LNCaP clone FGC (cell line): ENCODE results near the gene CAST.

Experiments
- DNase-seq: peaks from one replicate; pipeline ENCODE4 v3.0.0-alpha.2; 2011; ENCODE audit warnings: low read depth
- H3K4me3 ChIP-seq: 2 replicates; pipeline ENCODE4 v1.5.1; 2011; ENCODE audit warnings: mild to moderate bottlenecking, low read depth, low read length, control low read depth
- TF ChIP-seq, protein P1 (sequence below): IDR thresholded peaks from 2 replicates; pipeline ENCODE4 v1.5.1; 2012; ENCODE audit warnings: mild to moderate bottlenecking; ENCODE audit not compliant: control insufficient read depth, insufficient read depth; ENCODE audit errors: extremely low read depth

CAST gene

DNA sequence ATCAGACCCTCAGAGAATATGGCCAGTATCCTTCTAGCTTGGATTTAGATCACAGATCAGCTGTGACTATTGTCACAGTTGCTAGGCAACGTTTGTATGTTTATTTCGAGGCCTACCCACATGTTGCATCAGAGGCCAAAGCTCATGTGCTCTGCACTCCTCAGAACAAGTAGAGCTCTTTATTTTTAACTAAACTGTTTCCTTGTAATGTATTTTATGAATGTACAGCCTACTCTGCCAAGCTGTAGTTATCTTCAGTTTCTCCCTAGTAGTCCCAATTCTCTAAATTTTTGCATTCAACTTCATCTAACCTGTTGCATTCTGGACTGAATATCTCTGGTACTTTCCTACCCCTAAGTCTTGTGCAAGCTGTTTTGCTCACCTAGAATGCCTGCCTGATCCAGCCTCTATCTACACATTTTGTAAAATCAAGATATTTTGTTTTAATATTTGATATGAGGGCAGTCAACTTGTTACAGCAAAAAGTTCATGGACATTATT lies 52.8 kb downstream of the CAST start:
- TF ChIP-seq, protein P1, sequence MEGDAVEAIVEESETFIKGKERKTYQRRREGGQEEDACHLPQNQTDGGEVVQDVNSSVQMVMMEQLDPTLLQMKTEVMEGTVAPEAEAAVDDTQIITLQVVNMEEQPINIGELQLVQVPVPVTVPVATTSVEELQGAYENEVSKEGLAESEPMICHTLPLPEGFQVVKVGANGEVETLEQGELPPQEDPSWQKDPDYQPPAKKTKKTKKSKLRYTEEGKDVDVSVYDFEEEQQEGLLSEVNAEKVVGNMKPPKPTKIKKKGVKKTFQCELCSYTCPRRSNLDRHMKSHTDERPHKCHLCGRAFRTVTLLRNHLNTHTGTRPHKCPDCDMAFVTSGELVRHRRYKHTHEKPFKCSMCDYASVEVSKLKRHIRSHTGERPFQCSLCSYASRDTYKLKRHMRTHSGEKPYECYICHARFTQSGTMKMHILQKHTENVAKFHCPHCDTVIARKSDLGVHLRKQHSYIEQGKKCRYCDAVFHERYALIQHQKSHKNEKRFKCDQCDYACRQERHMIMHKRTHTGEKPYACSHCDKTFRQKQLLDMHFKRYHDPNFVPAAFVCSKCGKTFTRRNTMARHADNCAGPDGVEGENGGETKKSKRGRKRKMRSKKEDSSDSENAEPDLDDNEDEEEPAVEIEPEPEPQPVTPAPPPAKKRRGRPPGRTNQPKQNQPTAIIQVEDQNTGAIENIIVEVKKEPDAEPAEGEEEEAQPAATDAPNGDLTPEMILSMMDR = no peak
- no peak overlapping the region for H3K4me3 ChIP-seq
- peak; percentile 54 for DNase-seq

DNA sequence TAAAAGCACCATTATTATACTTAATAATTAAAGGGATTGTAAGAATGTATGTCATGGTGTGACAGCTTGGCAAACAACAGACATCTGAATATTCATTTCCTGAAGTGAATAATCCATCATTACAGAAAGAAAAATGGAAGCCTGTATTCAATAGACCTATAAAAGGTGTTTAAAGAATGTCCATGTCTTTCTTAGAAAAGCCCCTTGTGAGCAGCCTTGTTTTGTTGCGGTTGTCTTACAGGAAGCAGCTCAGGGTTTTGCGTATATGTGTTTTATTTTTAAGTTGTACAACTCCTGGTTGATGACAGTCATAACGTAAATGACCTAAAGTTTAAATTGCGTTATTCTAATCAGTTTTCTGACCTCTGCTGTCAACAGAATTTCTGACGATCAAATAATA lies 53.8 kb downstream of the CAST start:
- no peak overlapping the region for H3K4me3 ChIP-seq
- TF ChIP-seq, protein P1 = no peak
- no peak for DNase-seq

DNA sequence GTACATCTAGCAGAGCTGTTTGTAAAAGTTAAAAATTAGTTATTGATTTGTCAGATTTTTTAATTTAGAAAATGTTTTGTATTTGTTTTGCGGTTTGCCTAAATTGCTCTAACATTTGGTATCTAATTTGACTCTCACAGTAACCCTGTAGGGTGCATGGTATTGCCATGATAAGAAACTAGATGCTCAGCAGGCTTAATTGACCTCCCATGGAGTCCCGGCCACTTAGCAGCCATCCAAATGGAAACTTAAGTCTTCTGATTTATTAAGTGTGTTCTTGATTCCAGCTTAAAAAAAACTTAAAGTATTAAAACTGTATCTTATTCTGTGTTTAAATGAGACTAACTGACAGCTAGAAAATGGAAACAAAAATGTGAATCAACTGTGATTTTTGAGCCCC lies 54.5 kb downstream of the CAST start:
- TF ChIP-seq, protein P1 = no peak
- no peak overlapping the region for H3K4me3 ChIP-seq
- no peak for DNase-seq

DNA sequence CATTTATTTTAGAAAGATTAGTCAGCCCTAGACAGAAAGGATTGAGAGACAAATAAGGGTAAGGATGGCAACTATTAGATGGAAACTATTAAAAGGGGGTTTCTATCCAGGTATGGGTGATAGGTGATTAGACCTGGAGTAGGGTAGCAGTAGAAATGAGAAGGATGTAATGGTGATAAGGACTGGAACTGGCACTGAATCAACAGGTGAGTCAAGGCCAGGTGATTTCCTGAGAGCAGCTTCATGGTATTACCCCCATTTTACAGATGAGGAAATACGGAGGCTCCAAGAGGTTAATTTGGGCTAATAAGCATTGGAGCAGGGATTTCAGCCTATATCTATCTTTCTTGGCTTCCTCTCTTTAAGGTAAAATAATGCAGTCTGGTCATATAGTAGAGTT lies 55.7 kb downstream of the CAST start:
- H3K4me3 ChIP-seq = no peak overlapping the region
- TF ChIP-seq, protein P1 = no peak
- no peak for DNase-seq

DNA sequence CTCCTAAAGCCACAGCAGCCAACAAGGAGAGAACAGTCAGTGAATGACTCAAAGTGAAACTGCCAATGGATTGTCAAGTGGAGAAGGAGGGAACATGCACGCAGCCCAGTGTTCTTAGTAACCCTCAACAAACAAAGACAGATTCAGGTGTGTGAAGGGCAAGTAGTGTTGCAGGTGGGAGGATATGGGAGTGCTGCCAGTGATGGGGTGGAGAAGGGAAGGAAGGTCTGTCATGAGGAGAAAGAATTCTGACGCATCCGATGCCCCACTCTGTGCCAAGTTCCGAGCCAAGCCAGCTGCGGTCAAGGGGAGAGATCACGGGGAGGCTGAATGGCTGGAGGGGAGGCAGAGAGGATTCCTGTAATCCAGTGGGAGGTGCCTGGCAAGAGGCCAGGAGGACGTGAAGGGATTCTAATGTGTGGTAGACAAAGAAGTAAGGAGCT lies 56.5 kb downstream of the CAST start:
- DNase-seq = no peak
- TF ChIP-seq, protein P1 = no peak
- H3K4me3 ChIP-seq = no peak overlapping the region

DNA sequence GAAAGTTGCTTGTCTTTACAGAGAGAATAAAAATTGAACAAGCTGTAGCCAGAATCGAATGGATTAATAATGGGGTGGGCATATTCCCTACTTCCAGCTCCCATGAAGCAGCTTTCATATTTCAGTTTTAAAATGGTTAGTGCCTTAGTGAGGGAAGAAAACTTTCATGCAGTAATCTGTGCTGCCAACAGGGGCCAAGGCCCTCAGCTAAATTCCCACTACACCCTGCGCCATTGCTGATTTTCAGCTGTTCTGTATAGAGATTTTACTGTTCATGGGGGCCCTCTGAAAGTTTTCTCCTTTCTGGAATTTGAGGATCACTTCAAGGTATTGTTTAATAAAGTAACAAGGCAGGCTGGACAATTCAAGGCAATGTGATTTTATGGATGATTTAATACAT lies 58.2 kb downstream of the CAST start:
- H3K4me3 ChIP-seq = no peak overlapping the region
- TF ChIP-seq, protein P1 = no peak
- no peak for DNase-seq

DNA sequence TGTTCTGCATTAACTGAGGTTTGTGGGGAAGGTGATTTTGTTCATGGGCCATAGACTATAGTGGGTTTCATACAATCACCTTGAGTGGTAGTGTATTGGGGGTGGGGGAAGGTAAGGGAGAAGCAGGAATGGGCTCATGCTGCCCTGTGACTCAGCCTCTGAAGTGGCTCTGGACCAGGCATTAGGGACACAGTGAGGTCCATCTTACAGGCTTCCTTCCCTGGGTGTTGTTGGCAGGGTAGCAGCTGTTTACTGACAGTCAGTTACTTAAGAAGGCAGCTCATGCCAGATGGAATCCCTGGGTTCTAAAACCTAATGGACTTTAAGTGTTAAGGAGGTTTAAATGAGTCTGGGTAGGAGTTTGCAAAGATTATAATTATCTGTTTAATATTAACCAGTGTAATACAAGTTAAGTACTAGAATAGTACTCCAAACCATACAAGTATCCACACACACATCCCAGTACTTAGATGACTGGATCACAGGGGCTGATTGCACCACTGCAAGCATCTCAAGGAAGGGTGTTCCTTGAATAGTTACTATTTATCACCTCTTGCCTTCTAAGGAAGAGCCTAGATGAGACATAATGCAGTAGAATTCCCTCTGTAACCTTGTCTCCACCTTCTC lies 59.3 kb downstream of the CAST start:
- TF ChIP-seq, protein P1 = no peak
- DNase-seq = no peak
- no peak overlapping the region for H3K4me3 ChIP-seq
